CD4-positive, alpha-beta T cell treated with Interferon gamma for 1 hour (primary cell): ENCODE results near the gene SMPD3.

Experiments
- DNase-seq: peaks from one replicate; pipeline ENCODE4 v3.0.0-alpha.2; 2020

Gene SMPD3

DNA sequence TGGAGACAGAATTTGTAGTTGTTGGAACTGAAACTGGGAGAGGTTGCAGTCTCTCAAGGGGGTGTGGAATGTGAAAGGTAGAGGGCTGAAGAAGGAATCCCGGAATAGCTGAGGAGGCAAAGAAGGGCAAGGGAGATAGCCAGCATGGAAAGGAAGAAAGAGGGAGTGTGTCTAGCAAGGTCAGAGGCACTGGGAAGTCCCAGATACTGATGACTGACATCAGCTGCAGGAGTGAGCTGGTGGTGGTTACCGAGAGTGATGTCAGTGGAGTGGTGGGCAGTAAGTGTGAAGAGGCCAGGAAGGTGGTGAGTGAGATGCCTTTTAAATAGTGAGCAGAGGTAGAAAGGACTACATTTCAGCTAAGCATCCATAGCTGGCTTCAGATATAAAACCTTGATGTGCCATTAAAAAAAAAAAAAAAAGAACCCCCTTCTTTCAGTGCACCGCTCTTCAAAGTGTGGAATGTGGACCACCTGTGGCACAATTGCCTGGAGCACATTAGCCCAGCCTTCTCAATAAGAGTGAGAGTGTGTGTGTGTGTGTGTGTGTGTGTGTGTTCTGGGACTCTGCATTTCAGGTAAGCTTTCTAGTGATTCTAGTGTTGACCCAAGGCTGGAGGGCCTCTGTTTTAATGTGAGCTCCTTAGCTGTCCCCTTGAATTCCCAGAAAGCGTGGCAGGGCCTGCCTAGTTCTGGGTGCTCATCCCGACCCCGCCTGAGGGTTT lies 129.0 kb downstream of the SMPD3 start:
- no peak for DNase-seq

DNA sequence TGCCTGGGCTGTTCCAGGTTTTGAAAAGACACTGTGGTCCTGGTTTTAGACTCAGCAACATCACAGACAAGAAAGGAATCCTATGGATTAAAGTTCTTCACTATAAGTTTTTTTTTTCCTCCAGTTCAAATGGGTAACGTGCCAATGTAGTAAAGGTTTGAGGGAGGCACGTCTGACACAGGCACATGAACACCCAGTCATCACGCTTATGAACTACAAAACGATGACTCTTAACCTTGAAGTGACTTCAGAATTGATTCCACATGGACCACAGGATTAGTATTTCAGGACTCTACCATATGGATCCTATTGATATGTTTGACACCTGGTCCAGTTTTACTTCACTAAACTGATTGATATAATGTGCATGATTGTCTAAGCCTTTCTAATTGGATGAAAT lies 135.2 kb downstream of the SMPD3 start:
- no peak for DNase-seq

DNA sequence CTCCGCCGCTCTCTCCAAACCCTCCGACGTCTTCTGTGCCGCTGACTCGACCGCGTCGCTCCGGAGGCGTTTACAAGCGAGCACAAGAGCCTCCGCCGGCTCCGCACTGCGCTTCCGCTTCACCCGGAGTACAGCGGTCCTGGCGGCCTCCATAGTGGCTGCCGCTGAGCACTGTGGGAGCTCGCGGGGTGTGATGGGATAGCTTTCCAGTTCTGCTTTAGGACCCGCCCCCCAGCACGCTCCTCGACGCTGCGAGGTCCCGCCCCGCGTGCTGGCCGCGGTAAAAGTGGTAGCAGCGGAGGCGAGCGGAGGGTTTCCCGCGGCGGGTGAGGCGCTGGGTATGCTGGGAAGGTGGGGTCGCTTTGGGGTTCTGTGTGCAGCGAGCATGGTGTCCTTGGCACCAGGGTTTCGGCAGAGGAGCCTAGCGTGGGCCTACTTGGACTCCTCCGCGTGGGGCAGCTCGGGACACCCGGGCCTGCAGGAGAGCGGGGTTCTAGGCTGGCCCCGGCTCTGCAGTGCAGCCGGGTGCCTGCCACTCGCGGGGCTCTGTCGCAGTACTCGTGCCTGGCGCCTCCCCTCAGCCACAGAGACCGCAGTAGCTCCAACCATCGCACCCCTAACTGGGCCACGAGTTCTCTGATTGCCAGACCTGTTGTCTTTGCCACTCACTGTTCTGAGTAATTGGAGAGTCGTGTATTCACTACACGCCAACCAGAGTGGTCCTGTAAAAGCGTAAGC lies 137.4 kb downstream of the SMPD3 start, which contains the start of the genes PRMT7 and SLC7A6OS:
TSS of gene PRMT7 (plus strand) at position 246 of the 738 bp plus-strand sequence. CDS start 4,961 bp downstream, outside the sequence.
TSS of gene SLC7A6OS (minus strand) at position 173 of the 738 bp plus-strand sequence. CDS start at position 153, 20 bp downstream.
- DNase-seq: peak; percentile 91

DNA sequence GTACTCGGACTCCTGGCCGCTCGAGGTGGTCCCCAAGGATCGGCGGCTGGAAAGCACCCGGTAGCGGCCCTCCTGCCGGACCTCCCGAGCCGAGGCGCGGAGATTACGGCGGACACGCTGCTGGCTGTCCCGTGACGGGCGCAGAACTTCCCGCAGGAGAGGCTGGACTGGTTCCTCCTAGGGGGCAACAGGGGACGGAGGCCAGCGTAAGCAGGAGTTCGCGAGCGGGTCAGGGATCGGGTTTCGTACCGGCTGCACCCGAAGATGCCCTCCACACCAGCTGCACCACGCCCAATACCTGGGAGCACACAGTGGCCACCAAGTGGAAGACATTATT lies 137.9 kb downstream of the SMPD3 start:
- no peak for DNase-seq

DNA sequence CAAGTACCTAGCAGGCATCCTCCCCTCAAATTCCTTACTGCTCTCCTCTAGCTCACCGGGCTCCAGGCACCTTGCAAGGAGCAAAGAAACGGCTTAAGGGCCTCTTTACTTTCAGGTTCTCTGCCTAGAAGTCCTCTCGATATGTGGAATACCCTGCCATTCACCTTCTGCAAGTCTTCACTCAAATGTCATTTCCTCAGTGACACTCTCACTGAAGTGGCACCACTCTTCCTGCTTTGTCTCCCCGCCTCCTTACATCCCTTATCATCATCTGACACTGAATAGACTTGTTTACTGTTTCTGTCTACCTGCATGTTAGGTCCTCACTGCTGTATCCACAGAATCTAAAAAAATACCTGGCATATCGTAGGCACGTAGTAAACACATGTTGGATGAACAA lies 138.5 kb downstream of the SMPD3 start:
- DNase-seq: no peak
